NB4 (cell line): ENCODE measurements around the gene AUTS2.

Experiments used
- DNase-seq: peaks from one replicate; pipeline ENCODE4 v3.0.0; 2010; ENCODE audit warnings: low read depth
- H3K4me3 ChIP-seq: one replicate; pipeline ENCODE4 v1.5.1; 2011; ENCODE audit warnings: mild to moderate bottlenecking, low read depth, low read length, moderate library complexity
- MYC ChIP-seq: IDR thresholded peaks from 2 replicates; pipeline ENCODE4 v1.6.1; 2011; ENCODE audit warnings: low read depth, low read length
- POLR2A ChIP-seq: IDR thresholded peaks from 2 replicates; pipeline ENCODE4 v1.6.1; 2011; ENCODE audit warnings: mild to moderate bottlenecking; ENCODE audit not compliant: insufficient read length; ENCODE audit errors: extremely low read depth
- TF ChIP-seq, protein P1 (sequence below): IDR thresholded peaks from 2 replicates; pipeline ENCODE4 v1.6.1; 2011; ENCODE audit warnings: low read depth, low read length
- TF ChIP-seq, protein P2 (sequence below): IDR thresholded peaks from one replicate; pipeline ENCODE4 v1.5.1; 2012; ENCODE audit warnings: low read depth, low read length

The AUTS2 gene

DNA sequence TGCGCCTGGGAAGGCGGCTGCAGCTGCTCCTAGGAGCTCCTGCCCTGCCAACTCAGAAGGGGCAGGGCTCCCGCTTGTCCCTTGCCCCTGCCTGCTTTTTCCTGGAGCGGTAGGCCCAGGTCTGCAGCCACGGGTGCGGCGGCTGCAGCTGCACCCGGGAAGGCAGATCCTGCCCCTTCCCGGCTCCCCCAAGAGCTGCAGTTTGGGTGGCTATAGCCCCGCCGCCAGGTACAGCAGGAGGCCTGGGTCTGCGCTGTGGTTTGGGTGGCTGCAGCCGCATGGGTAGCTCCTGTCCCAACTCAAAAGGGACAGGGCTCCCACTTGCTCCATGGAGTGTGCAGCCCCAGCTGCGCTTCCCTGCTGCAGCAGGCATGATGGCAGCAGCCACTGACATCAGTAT lies 6.5 kb upstream of the AUTS2 start:
- no peak for DNase-seq
- TF ChIP-seq POLR2A (no peak), MYC (no peak)
- TF ChIP-seq, protein P1, sequence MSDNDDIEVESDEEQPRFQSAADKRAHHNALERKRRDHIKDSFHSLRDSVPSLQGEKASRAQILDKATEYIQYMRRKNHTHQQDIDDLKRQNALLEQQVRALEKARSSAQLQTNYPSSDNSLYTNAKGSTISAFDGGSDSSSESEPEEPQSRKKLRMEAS, result no peak
- TF ChIP-seq, protein P2, sequence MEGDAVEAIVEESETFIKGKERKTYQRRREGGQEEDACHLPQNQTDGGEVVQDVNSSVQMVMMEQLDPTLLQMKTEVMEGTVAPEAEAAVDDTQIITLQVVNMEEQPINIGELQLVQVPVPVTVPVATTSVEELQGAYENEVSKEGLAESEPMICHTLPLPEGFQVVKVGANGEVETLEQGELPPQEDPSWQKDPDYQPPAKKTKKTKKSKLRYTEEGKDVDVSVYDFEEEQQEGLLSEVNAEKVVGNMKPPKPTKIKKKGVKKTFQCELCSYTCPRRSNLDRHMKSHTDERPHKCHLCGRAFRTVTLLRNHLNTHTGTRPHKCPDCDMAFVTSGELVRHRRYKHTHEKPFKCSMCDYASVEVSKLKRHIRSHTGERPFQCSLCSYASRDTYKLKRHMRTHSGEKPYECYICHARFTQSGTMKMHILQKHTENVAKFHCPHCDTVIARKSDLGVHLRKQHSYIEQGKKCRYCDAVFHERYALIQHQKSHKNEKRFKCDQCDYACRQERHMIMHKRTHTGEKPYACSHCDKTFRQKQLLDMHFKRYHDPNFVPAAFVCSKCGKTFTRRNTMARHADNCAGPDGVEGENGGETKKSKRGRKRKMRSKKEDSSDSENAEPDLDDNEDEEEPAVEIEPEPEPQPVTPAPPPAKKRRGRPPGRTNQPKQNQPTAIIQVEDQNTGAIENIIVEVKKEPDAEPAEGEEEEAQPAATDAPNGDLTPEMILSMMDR, result no peak
- no peak overlapping the region for H3K4me3 ChIP-seq

DNA sequence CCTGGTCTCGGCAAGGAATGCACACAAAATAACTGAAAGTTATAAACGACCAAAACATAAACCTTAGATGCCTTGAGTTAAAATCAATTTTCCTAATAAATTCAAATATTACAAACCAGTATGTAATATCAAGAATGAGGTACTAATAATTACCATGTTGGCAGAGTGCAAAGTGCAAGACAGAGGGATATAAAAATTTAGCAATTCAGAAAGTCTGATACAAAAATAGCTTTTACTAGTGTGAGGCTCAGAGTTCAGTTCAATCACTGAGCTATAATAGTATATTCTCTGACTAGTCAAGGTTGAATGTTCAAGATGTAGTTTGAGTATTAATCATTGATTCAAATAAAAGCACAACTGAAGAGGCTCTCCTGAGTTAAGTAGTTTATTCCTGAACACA lies 4.8 kb upstream of the AUTS2 start:
- TF ChIP-seq, protein P2, result no peak
- no peak for TF ChIP-seq MYC
- TF ChIP-seq POLR2A, result no peak
- TF ChIP-seq, protein P1, result no peak
- DNase-seq, result no peak
- no peak overlapping the region for H3K4me3 ChIP-seq

DNA sequence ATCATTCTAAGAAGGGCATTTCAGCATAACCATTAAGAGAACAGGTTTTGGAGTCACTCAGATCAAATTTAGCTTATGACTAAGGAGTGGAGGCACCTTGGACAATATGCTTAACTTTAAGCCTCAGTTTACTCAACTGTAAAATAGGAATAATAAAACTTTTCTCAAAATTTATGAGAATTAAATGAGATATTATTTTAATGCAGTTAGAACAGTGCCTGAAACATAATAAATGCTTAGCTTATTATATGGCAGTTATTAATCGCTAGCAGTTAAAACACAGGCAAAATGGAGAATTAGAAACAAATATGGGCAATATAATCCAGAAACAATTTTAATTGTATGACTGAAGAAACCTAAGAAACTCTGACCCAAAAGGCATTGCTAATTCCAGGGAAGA lies 2.9 kb upstream of the AUTS2 start:
- H3K4me3 ChIP-seq, result no peak overlapping the region
- TF ChIP-seq POLR2A (no peak), MYC (no peak)
- TF ChIP-seq, protein P1, result no peak
- TF ChIP-seq, protein P2, result no peak
- DNase-seq, result no peak

DNA sequence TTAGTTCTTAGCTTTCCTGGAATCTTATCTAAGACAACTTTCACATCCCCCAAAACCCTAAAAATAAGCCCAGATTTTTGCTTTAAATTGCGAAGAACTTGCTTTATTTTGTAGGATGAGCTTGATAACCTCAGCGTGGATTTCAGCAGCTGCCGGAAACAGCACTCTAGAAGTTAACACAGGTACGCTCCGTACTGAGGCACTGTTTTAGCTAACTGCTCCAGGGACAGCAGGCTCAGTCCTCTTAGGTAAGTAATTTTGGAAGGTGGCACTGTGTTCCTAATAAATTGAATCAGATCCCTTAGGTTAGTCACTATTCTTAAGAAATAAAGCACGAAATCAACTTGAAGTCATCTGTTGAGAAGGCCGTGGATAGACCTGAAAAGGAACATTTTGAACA lies 2.2 kb upstream of the AUTS2 start:
- DNase-seq, result no peak
- TF ChIP-seq MYC, result no peak
- TF ChIP-seq, protein P2, result no peak
- no peak for TF ChIP-seq POLR2A
- TF ChIP-seq, protein P1, result no peak
- no peak overlapping the region for H3K4me3 ChIP-seq

DNA sequence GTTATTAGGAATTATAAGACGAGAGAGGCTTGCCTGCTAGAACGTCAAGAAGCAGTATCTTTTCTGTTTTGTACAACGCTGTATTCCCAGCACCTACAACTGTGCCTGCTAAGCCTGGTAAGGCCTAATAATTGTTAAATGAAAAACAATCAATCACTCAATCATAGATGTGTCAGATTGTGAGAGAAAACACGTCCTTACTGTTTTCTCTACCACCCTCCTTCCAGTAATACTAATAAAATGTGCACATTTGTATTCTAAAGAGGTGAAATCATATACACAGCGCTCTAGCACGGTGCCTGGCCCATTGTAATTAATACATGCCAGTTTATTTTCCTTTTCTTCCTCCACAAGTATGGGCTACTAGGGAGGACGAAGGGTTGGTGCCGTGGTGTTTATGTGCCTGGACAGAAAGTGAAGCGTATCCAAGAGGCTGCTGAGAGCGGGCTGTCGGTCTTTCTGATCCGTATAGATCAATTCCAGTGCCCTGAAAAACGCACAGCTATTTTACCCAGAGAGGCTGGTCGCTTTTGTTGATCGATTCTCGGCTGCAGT lies 1.5 kb upstream of the AUTS2 start:
- DNase-seq, result peak; percentile 16
- no peak for TF ChIP-seq MYC
- TF ChIP-seq, protein P2, result no peak
- TF ChIP-seq POLR2A, result no peak
- TF ChIP-seq, protein P1, result no peak
- H3K4me3 ChIP-seq, result peak overlapping the region; percentile 71
